HEK293T (cell line): ENCODE results near the gene TMEM145.

Experiments
- CTCF ChIA-PET: fragments of 350-600 bp; formaldehyde crosslinking; extraction: SDS; loops from one replicate; lab custom pipeline; 2021; ENCODE audit warnings: antibody characterized with exemption, inconsistent platforms; lab: Yijun Ruan, JAX
- POLR2A ChIA-PET: fragments of 350-600 bp; formaldehyde crosslinking; extraction: SDS; loops from one replicate; lab custom pipeline; 2020; ENCODE audit warnings: antibody characterized with exemption, inconsistent platforms; lab: Yijun Ruan, JAX
- DNase-seq: peaks from one replicate; pipeline ENCODE4 v3.0.0; 2012; ENCODE audit warnings: mixed read lengths; ENCODE audit errors: extremely low spot score
- ARNT ChIP-seq: fragments of 450-650 bp; IDR thresholded peaks from 2 replicates; pipeline ENCODE4 v1.6.1; 2017; ENCODE audit warnings: mild to moderate bottlenecking
- BHLHE40 ChIP-seq: fragments of 450-650 bp; IDR thresholded peaks from 2 replicates; pipeline ENCODE4 v1.6.1; 2016; ENCODE audit warnings: mild to moderate bottlenecking, moderate library complexity, borderline replicate concordance
- CTBP1 ChIP-seq: fragments of 450-650 bp; IDR thresholded peaks from 2 replicates; pipeline ENCODE4 v1.6.1; 2016; ENCODE audit warnings: borderline replicate concordance
- ELF4 ChIP-seq: fragments of 450-650 bp; IDR thresholded peaks from 2 replicates; pipeline ENCODE4 v1.6.1; 2017; ENCODE audit warnings: antibody characterized with exemption
- FOXA1 ChIP-seq: fragments of 450-650 bp; IDR thresholded peaks from 2 replicates; pipeline ENCODE4 v1.6.1; 2016; ENCODE audit warnings: mild to moderate bottlenecking
- FOXK2 ChIP-seq: fragments of 450-650 bp; IDR thresholded peaks from 2 replicates; pipeline ENCODE4 v1.6.1; 2016; ENCODE audit warnings: mild to moderate bottlenecking
- FOXM1 ChIP-seq: fragments of 450-650 bp; IDR thresholded peaks from 2 replicates; pipeline ENCODE4 v1.6.1; 2017; ENCODE audit warnings: mild to moderate bottlenecking, borderline replicate concordance
- HDGF ChIP-seq: fragments of 450-650 bp; IDR thresholded peaks from 2 replicates; pipeline ENCODE4 v1.6.1; 2017; ENCODE audit warnings: antibody characterized with exemption, borderline replicate concordance
- L3MBTL2 ChIP-seq: fragments of 450-650 bp; conservative IDR thresholded peaks from 2 replicates; pipeline ENCODE4 v1.6.1; 2016; ENCODE audit warnings: mild to moderate bottlenecking
- LEF1 ChIP-seq: fragments of 450-650 bp; IDR thresholded peaks from 2 replicates; pipeline ENCODE4 v1.6.1; 2017; ENCODE audit warnings: mild to moderate bottlenecking, borderline replicate concordance
- NFRKB ChIP-seq: fragments of 450-650 bp; IDR thresholded peaks from 2 replicates; pipeline ENCODE4 v1.6.1; 2016; ENCODE audit warnings: mild to moderate bottlenecking, moderate library complexity
- PKNOX1 ChIP-seq: fragments of 450-650 bp; IDR thresholded peaks from 2 replicates; pipeline ENCODE4 v1.6.1; 2016
- SP1 ChIP-seq: fragments of 450-650 bp; IDR thresholded peaks from 2 replicates; pipeline ENCODE4 v1.6.1; 2017
- SUZ12 ChIP-seq: fragments of 450-650 bp; IDR thresholded peaks from 2 replicates; pipeline ENCODE4 v1.6.1; 2016; ENCODE audit warnings: mild to moderate bottlenecking
- TARDBP ChIP-seq: fragments of 450-650 bp; IDR thresholded peaks from 2 replicates; pipeline ENCODE4 v1.6.1; 2016
- ZNF384 ChIP-seq: fragments of 450-650 bp; IDR thresholded peaks from 2 replicates; pipeline ENCODE4 v1.6.1; 2016

The TMEM145 gene

DNA sequence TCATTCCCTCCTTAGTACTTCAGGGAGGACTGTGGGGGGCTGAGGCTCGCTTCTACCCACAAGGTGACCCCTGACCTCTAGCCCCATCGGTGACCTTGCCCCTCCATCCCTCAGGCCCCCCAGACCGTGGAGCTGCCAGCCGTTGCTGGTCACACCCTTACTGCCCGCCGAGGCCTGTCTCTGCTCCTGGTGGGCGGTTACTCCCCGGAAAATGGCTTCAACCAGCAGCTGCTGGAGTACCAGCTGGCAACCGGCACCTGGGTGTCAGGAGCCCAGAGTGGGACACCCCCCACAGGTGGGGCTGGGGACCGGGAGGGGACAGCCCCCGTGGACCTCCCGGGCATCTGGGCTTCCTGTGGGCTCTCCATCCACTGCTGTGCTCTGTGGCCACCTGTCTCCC lies 44.2 kb downstream of the TMEM145 start:
- no peak for TF ChIP-seq L3MBTL2
- no peak for TF ChIP-seq ZNF384
- no peak for TF ChIP-seq BHLHE40
- TF ChIP-seq TARDBP: no peak
- TF ChIP-seq NFRKB: no peak
- TF ChIP-seq FOXM1: no peak
- TF ChIP-seq LEF1: no peak
- no peak for TF ChIP-seq ELF4
- no peak for TF ChIP-seq SUZ12
- ChIA-PET CTCF (no interaction called here), POLR2A (interaction anchor here (0.7 kb wide), 1 partner anchor 40 kb away, joined by 3 read pairs; no protein-coding TSS in a partner anchor)
- no peak for DNase-seq

DNA sequence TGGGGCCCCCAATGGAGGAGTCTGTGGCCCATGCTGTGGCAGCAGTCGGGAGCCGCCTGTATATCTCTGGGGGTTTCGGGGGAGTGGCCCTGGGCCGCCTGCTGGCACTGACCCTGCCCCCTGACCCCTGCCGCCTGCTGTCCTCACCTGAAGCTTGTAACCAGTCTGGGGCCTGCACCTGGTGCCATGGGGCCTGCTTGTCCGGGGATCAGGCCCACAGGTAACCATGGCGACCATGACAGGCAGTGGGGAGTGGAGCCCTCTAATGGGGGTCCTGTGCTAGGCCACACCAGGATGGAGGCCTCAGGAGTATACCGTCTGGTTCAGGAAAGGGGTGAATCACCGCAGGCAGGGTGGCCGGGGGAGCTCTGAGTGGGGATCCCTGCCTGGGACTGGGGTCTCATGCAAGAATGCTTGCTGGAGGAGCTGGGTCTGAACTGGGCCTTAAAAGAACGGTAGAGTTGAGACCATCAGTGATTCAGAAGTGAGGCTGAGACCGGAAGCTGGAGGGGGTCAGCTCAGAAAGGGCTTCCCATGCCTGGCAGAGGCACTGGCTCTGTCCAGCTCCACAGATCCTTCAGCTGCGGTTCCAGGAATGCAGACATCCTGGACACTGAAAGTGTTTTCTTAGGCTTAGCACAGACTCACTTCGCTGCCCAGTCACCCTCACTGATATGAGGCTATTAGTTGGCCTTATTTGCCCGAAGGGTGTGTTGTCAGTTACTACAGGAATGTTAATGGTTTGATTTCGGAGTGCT lies 47.9 kb downstream of the TMEM145 start:
- no peak for TF ChIP-seq PKNOX1
- POLR2A ChIA-PET: no interaction called here
- CTCF ChIA-PET: no interaction called here
- no peak for DNase-seq

GRCh38 chr19:42361545-42361910 lies 48.4 kb downstream of the TMEM145 start:
- TF ChIP-seq ZNF384: no peak
- no peak for TF ChIP-seq PKNOX1
- TF ChIP-seq HDGF: no peak
- no peak for TF ChIP-seq FOXM1
- TF ChIP-seq ELF4: no peak
- TF ChIP-seq FOXK2: no peak
- no peak for DNase-seq
- ChIA-PET POLR2A (no interaction called here), CTCF (no interaction called here)

GRCh38 chr19:42362342-42362741 lies 49.2 kb downstream of the TMEM145 start:
- DNase-seq: no peak
- TF ChIP-seq PKNOX1: no peak
- no peak for TF ChIP-seq ZNF384
- no peak for TF ChIP-seq HDGF
- TF ChIP-seq ARNT: no peak
- no peak for TF ChIP-seq TARDBP
- no peak for TF ChIP-seq NFRKB
- no peak for TF ChIP-seq SUZ12
- no peak for TF ChIP-seq BHLHE40
- TF ChIP-seq LEF1: no peak
- no peak for TF ChIP-seq FOXM1
- ChIA-PET CTCF (no interaction called here), POLR2A (no interaction called here)

DNA sequence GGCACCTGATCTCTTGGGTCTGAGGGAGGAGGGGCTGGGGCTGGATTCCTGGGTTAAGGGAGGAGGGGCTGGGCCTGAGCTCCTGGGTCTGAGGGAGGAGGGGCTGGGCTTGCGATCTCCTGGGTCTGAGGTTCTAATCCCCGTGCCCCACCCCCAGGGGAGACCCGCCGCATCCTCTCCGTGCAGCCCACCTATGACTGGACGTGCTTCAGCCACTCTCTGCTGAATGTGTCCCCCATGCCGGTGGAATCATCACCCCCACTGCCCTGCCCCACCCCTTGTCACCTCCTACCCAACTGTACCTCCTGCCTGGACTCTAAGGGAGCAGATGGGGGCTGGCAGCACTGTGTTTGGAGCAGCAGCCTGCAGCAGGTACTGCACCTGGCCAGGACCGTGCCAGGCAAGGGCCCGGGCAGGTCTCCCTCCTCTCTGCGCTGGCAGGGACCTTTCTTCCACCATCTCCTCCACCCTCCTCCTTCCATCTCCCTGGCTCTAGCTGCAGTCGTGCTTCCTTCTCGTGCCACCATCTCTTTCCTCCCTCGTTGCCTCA lies 49.9 kb downstream of the TMEM145 start:
- ChIA-PET POLR2A (no interaction called here), CTCF (no interaction called here)
- no peak for DNase-seq
- TF ChIP-seq SUZ12: no peak
- TF ChIP-seq ELF4: no peak
- TF ChIP-seq CTBP1: no peak
- TF ChIP-seq BHLHE40: no peak

- CTCF ChIA-PET: no interaction called here
- POLR2A ChIA-PET: no interaction called here
- no peak for TF ChIP-seq SP1
- TF ChIP-seq SUZ12: no peak
- no peak for TF ChIP-seq ELF4
- no peak for TF ChIP-seq BHLHE40
- no peak for TF ChIP-seq PKNOX1
- TF ChIP-seq FOXA1: no peak
- no peak for TF ChIP-seq ARNT
- TF ChIP-seq FOXM1: no peak
These were observed 50.7 kb downstream of the TMEM145 start for GRCh38 chr19:42363614-42364346.

More at GRCh38 chr19:42363614-42364346, 50.7 kb downstream of the TMEM145 start:
- no peak for DNase-seq
